GM12873 (cell line): ENCODE data around the gene ITGA3.

Source experiments
- CTCF ChIP-seq: IDR thresholded peaks from 2 replicates; pipeline ENCODE4 v1.5.1; 2012; ENCODE audit warnings: low read depth, mild to moderate bottlenecking, moderate library complexity, low read length, control low read depth; ENCODE audit not compliant: insufficient read depth; ENCODE audit errors: missing control alignments

ITGA3 gene

GRCh38 chr17:50045154-50045553 is 10.8 kb upstream of the ITGA3 start:
- TF ChIP-seq CTCF, result no peak

- no peak for TF ChIP-seq CTCF
Measured at GRCh38 chr17:50046179-50046578, 9.7 kb upstream of the ITGA3 start.

GRCh38 chr17:50046667-50047066 is 9.2 kb upstream of the ITGA3 start:
- no peak for TF ChIP-seq CTCF

GRCh38 chr17:50047083-50047482 is 8.8 kb upstream of the ITGA3 start:
- TF ChIP-seq CTCF, result no peak

- no peak for TF ChIP-seq CTCF
Measured at GRCh38 chr17:50047488-50048126, 8.3 kb upstream of the ITGA3 start.

GRCh38 chr17:50048146-50048720 is 7.7 kb upstream of the ITGA3 start:
- TF ChIP-seq CTCF, result no peak

- TF ChIP-seq CTCF, result no peak
Measured at GRCh38 chr17:50048988-50049387, 6.9 kb upstream of the ITGA3 start.

GRCh38 chr17:50049636-50050035 is 6.3 kb upstream of the ITGA3 start:
- TF ChIP-seq CTCF, result no peak
